HL-60 (cell line): ENCODE data around the gene SMC1B.
"Not testable (repeated sequence)": the region's sequence is repeated elsewhere in the genome, so short reads cannot be mapped to it uniquely, and the experiment has no call there.

Experiments
- DNase-seq, 2 experiments: peaks; one replicate each; pipeline ENCODE4 v3.0.0-alpha.2; 2010 to 2020; ENCODE audit warnings: low read depth in 1 of 2, low spot score in 1 of 2
- H3K27ac ChIP-seq: fragments of 250-450 bp; sonication (Bioruptor Pico); replicated peaks from 2 replicates; pipeline ENCODE4 v1.5.1; 2020; ENCODE audit warnings: mild to moderate bottlenecking, moderate library complexity
- H3K27me3 ChIP-seq: fragments of 250-450 bp; sonication (Bioruptor Pico); 2 replicates; pipeline ENCODE4 v1.5.1; 2021; ENCODE audit warnings: mild to moderate bottlenecking, moderate library complexity; ENCODE audit not compliant: insufficient read depth, poor library complexity, severe bottlenecking
- H3K4me3 ChIP-seq: replicated peaks from 2 replicates; pipeline ENCODE4 v1.5.1; 2011; ENCODE audit warnings: mild to moderate bottlenecking, control low read depth, low read length; ENCODE audit not compliant: insufficient read depth
- CTCF ChIP-seq: IDR thresholded peaks from one replicate; pipeline ENCODE4 v1.5.1; 2011; ENCODE audit warnings: low read length, control low read depth, inconsistent platforms; ENCODE audit not compliant: insufficient read depth
- GABPA ChIP-seq: IDR thresholded peaks from 2 replicates; pipeline ENCODE4 v1.6.1; 2012; ENCODE audit warnings: low read depth
- POLR2AphosphoS5 ChIP-seq: IDR thresholded peaks from 2 replicates; pipeline ENCODE4 v1.6.1; 2012; ENCODE audit warnings: low read depth
- REST ChIP-seq: IDR thresholded peaks from 2 replicates; pipeline ENCODE4 v1.6.1; 2012; ENCODE audit warnings: low read depth; ENCODE audit not compliant: insufficient replicate concordance
- SPI1 ChIP-seq: IDR thresholded peaks from 2 replicates; pipeline ENCODE4 v1.6.1; 2012; ENCODE audit warnings: low read depth, mild to moderate bottlenecking, borderline replicate concordance

The SMC1B gene

GRCh38 chr22:45450921-45451651 is 37.7 kb upstream of the SMC1B start:
- Histone ChIP-seq H3K4me3 (no peak overlapping the region), H3K27me3 (no peaks in the 10 kb centered on the region), H3K27ac (no peak overlapping the region)
- TF ChIP-seq REST (no peak), GABPA (no peak), SPI1 (no peak), CTCF (no peak), POLR2AphosphoS5 (no peak)
- no peak for DNase-seq

GRCh38 chr22:45450101-45450785 is 36.8 kb upstream of the SMC1B start:
- TF ChIP-seq POLR2AphosphoS5 (no peak), SPI1 (no peak), CTCF (no peak), REST (no peak), GABPA (no peak)
- DNase-seq = no peak
- Histone ChIP-seq H3K27me3 (no peaks in the 10 kb centered on the region), H3K27ac (no peak overlapping the region), H3K4me3 (no peak overlapping the region)

GRCh38 chr22:45449442-45449841 is 36.0 kb upstream of the SMC1B start:
- H3K27ac ChIP-seq, H3K27me3 ChIP-seq, DNase-seq, H3K4me3 ChIP-seq: not testable (repeated sequence)

- no peak overlapping the region for H3K27ac ChIP-seq
- H3K27me3 ChIP-seq = no peaks in the 10 kb centered on the region
- no peak for TF ChIP-seq CTCF
- no peak for TF ChIP-seq GABPA
- TF ChIP-seq SPI1 = no peak
- no peak for TF ChIP-seq REST
- no peak for TF ChIP-seq POLR2AphosphoS5
- no peak overlapping the region for H3K4me3 ChIP-seq
- no peak for DNase-seq
Observed at GRCh38 chr22:45448431-45448830, 35.0 kb upstream of the SMC1B start.

- H3K27me3 ChIP-seq, H3K27ac ChIP-seq, DNase-seq, H3K4me3 ChIP-seq: not testable (repeated sequence)
Observed at GRCh38 chr22:45447596-45447995, 34.2 kb upstream of the SMC1B start.
